ENCODE data around the gene DCC.

Gene DCC

GRCh38 chr18:52715421-52715820 is 375.4 kb downstream of the DCC start:
- H3K27ac ChIP-seq, result no peak overlapping the region
- no peak overlapping the region for H3K4me3 ChIP-seq
- DNase-seq (ENCODE audit: low spot score), result no peak
- TF ChIP-seq CTCF (IDR thresholded peaks at IDR 0.05), result no peak

- TF ChIP-seq CTCF (IDR thresholded peaks at IDR 0.05), result no peak
- no peak overlapping the region for H3K27ac ChIP-seq
- H3K4me3 ChIP-seq, result no peak overlapping the region
- no peak for DNase-seq (ENCODE audit: low spot score)
These were observed 376.0 kb downstream of the DCC start for GRCh38 chr18:52715991-52716390.

- Histone ChIP-seq H3K27ac (no peak overlapping the region), H3K4me3 (no peak overlapping the region)
- no peak for TF ChIP-seq CTCF (IDR thresholded peaks at IDR 0.05)
- no peak for DNase-seq (ENCODE audit: low spot score)
These were observed 377.0 kb downstream of the DCC start for GRCh38 chr18:52716973-52717372.

GRCh38 chr18:52722904-52723303 is 382.9 kb downstream of the DCC start:
- no peak for TF ChIP-seq CTCF (IDR thresholded peaks at IDR 0.05)
- Histone ChIP-seq H3K27ac (no peak overlapping the region), H3K4me3 (no peak overlapping the region)
- DNase-seq (ENCODE audit: low spot score), result no peak

- H3K27ac ChIP-seq, result no peak overlapping the region
- TF ChIP-seq CTCF (IDR thresholded peaks at IDR 0.05), result no peak
- DNase-seq (ENCODE audit: low spot score), result no peak
- no peak overlapping the region for H3K4me3 ChIP-seq
These were observed 383.6 kb downstream of the DCC start for GRCh38 chr18:52723550-52723970.

GRCh38 chr18:52730972-52731619 is 391.1 kb downstream of the DCC start:
- Histone ChIP-seq H3K4me3 (no peak overlapping the region), H3K27ac (no peak overlapping the region)
- no peak for DNase-seq (ENCODE audit: low spot score)
- TF ChIP-seq CTCF (IDR thresholded peaks at IDR 0.05), result no peak

GRCh38 chr18:52738946-52739345 is 398.9 kb downstream of the DCC start:
- Histone ChIP-seq H3K27ac (no peak overlapping the region), H3K4me3 (no peak overlapping the region)
- no peak for DNase-seq (ENCODE audit: low spot score)
- no peak for TF ChIP-seq CTCF (IDR thresholded peaks at IDR 0.05)
